Effector memory CD8-positive, alpha-beta T cell (primary cell): ENCODE measurements around the gene HPS5.
"Not testable (repeated sequence)": the region's sequence is repeated elsewhere in the genome, so short reads cannot be mapped to it uniquely, and the experiment has no call there.

Experiments
- ATAC-seq: fragments of 150-1000 bp; cut with Tn5 transposase; replicated peaks from 2 replicates; pipeline ENCODE4 v1.10.0; 2021; ENCODE audit warnings: mild to moderate bottlenecking, moderate library complexity
- DNase-seq, 3 experiments: peaks; one replicate each; pipeline ENCODE4 v3.0.0; 2021
- H3K27ac Mint-ChIP-seq, 2 donors: one replicate each; pipeline ENCODE4 v1.8.0; 2022; ENCODE audit warnings: mild to moderate bottlenecking in 2 of 2, mixed read lengths in 2 of 2, moderate library complexity in 2 of 2
- H3K27me3 Mint-ChIP-seq, 2 donors: one replicate each; pipeline ENCODE4 v1.8.0; 2022; ENCODE audit warnings: mixed read lengths in 2 of 2
- H3K36me3 Mint-ChIP-seq: one replicate; pipeline ENCODE4 v1.8.0; 2022; ENCODE audit warnings: mild to moderate bottlenecking, moderate library complexity, mixed read lengths; ENCODE audit not compliant: insufficient read depth
- H3K4me1 Mint-ChIP-seq, 2 donors: one replicate each; pipeline ENCODE4 v1.8.0; 2022; ENCODE audit warnings: low read depth in 2 of 2, mixed read lengths in 2 of 2
- H3K4me3 Mint-ChIP-seq, 2 donors: one replicate each; pipeline ENCODE4 v1.8.0; 2022; ENCODE audit warnings: mild to moderate bottlenecking in 2 of 2, mixed read lengths in 2 of 2, moderate library complexity in 2 of 2
- H3K9me3 Mint-ChIP-seq, 2 donors: one replicate each; pipeline ENCODE4 v1.8.0; 2022; ENCODE audit warnings: mixed read lengths in 2 of 2

Gene HPS5

GRCh38 chr11:18259259-18259658 lies 62.7 kb downstream of the HPS5 start:
- DNase-seq (no peak), ATAC-seq (no peak)
- no peaks in the 10 kb centered on the region for H3K4me1 Mint-ChIP-seq
- H3K9me3 Mint-ChIP-seq, result no peaks in the 10 kb centered on the region
- H3K27ac Mint-ChIP-seq, result no peak overlapping the region
- H3K4me3 Mint-ChIP-seq, result no peak overlapping the region
- no peaks in the 10 kb centered on the region for H3K27me3 Mint-ChIP-seq
- H3K36me3 Mint-ChIP-seq, result no peaks in the 10 kb centered on the region

GRCh38 chr11:18254781-18255361 lies 67.1 kb downstream of the HPS5 start:
- no peak for ATAC-seq
- Mint-ChIP-seq H3K27ac (no peak overlapping the region), H3K4me3 (no peak overlapping the region), H3K27me3 (peaks cover 0 to 9% of the 10 kb centered on the region in 2 donors), H3K36me3 (no peaks in the 10 kb centered on the region), H3K4me1 (no peaks in the 10 kb centered on the region), H3K9me3 (no peaks in the 10 kb centered on the region)
- no peak for DNase-seq

- H3K4me3 Mint-ChIP-seq, result no peak overlapping the region
These were observed 68.1 kb downstream of the HPS5 start for GRCh38 chr11:18253778-18254338.

GRCh38 chr11:18253233-18253632 lies 68.7 kb downstream of the HPS5 start:
- DNase-seq (no peak), ATAC-seq (no peak)
- H3K4me1 Mint-ChIP-seq, result no peaks in the 10 kb centered on the region
- no peaks in the 10 kb centered on the region for H3K36me3 Mint-ChIP-seq
- no peak overlapping the region for H3K4me3 Mint-ChIP-seq
- H3K9me3 Mint-ChIP-seq, result no peaks in the 10 kb centered on the region
- H3K27ac Mint-ChIP-seq, result no peak overlapping the region
- peaks cover 0 to 9% of the 10 kb centered on the region in 2 donors for H3K27me3 Mint-ChIP-seq

More at GRCh38 chr11:18253778-18254338, 68.1 kb downstream of the HPS5 start:
- DNase-seq (no peak), ATAC-seq (no peak)
- Mint-ChIP-seq H3K27me3 (peaks cover 0 to 9% of the 10 kb centered on the region in 2 donors), H3K36me3 (no peaks in the 10 kb centered on the region), H3K27ac (no peak overlapping the region), H3K9me3 (no peaks in the 10 kb centered on the region), H3K4me1 (no peaks in the 10 kb centered on the region)

- no peak within 1 kb of the TSS for H3K4me3 Mint-ChIP-seq
- peaks cover 6% of the 10 kb centered on the region for H3K36me3 Mint-ChIP-seq
- H3K4me1 Mint-ChIP-seq, result peaks cover 12 to 18% of the 10 kb centered on the region in 2 donors
- no peaks in the 10 kb centered on the region for H3K9me3 Mint-ChIP-seq
- DNase-seq, result no peak
- H3K27me3 Mint-ChIP-seq, result peaks cover 0 to 3% of the 10 kb centered on the region in 2 donors
- no peak for ATAC-seq
- peak within 1 kb of the TSS in 1 of 2 donors; percentile 21 for H3K27ac Mint-ChIP-seq
These were observed 73.4 kb downstream of the HPS5 start, which contains the start of gene SAA2 for GRCh38 chr11:18248561-18248960. Gene SAA2 (minus strand): TSS chr11:18248668. CDS start chr11:18248011, 657 bp downstream.

- H3K36me3 Mint-ChIP-seq, result not testable (repeated sequence)
These were observed 74.8 kb downstream of the HPS5 start for GRCh38 chr11:18247191-18247581.

GRCh38 chr11:18246379-18247190 lies 75.4 kb downstream of the HPS5 start:
- Mint-ChIP-seq H3K27ac (peak overlapping the region; percentile 95 to 96), H3K4me3 (peak overlapping the region; percentile 86 to 91), H3K4me1 (peaks cover 12 to 18% of the 10 kb centered on the region in 2 donors)
- H3K9me3 Mint-ChIP-seq, H3K27me3 Mint-ChIP-seq, H3K36me3 Mint-ChIP-seq: not testable (repeated sequence)
- ATAC-seq (peak; percentile 83), DNase-seq (peak in 2 of 3 experiments; percentile 10 to 17)

More at GRCh38 chr11:18247191-18247581, 74.8 kb downstream of the HPS5 start:
- H3K27me3 Mint-ChIP-seq, ATAC-seq, DNase-seq, H3K9me3 Mint-ChIP-seq: not testable (repeated sequence)
- Mint-ChIP-seq H3K27ac (peak overlapping the region; percentile 95 to 96), H3K4me3 (peak overlapping the region; percentile 86 to 91), H3K4me1 (peaks cover 12 to 18% of the 10 kb centered on the region in 2 donors)

- Mint-ChIP-seq H3K4me1 (peaks cover 12 to 18% of the 10 kb centered on the region in 2 donors), H3K27ac (peak overlapping the region; percentile 95 to 96), H3K27me3 (peaks cover 6 to 8% of the 10 kb centered on the region in 2 donors), H3K36me3 (peaks cover 6% of the 10 kb centered on the region), H3K4me3 (no peak overlapping the region), H3K9me3 (no peaks in the 10 kb centered on the region)
- DNase-seq, result no peak
- no peak for ATAC-seq
These were observed 76.5 kb downstream of the HPS5 start for GRCh38 chr11:18245396-18245795.

- H3K4me1 Mint-ChIP-seq, result peaks cover 12 to 18% of the 10 kb centered on the region in 2 donors
- ATAC-seq, result peak; percentile 56
These were observed 78.1 kb downstream of the HPS5 start for GRCh38 chr11:18243783-18244362.

GRCh38 chr11:18239655-18240054 lies 82.3 kb downstream of the HPS5 start:
- Mint-ChIP-seq H3K27me3 (peaks cover 31 to 57% of the 10 kb centered on the region in 2 donors), H3K4me1 (peaks cover 3 to 8% of the 10 kb centered on the region in 2 donors), H3K27ac (no peak overlapping the region), H3K9me3 (no peaks in the 10 kb centered on the region), H3K4me3 (no peak overlapping the region), H3K36me3 (peaks cover 2% of the 10 kb centered on the region)
- ATAC-seq (no peak), DNase-seq (no peak)

More at GRCh38 chr11:18243783-18244362, 78.1 kb downstream of the HPS5 start:
- H3K36me3 Mint-ChIP-seq, result peaks cover 6% of the 10 kb centered on the region
- H3K9me3 Mint-ChIP-seq, result no peaks in the 10 kb centered on the region
- peak overlapping the region; percentile 84 to 96 for H3K27ac Mint-ChIP-seq
- peak; percentile 69 to 74 (median 73) for DNase-seq
- no peak overlapping the region for H3K4me3 Mint-ChIP-seq
- H3K27me3 Mint-ChIP-seq, result peaks cover 19 to 24% of the 10 kb centered on the region in 2 donors

GRCh38 chr11:18236664-18237356 lies 85.1 kb downstream of the HPS5 start, which contains the start of gene SAA4:
Gene SAA4 (minus strand): TSS chr11:18236802. CDS start chr11:18235926, 876 bp downstream.
- H3K27ac Mint-ChIP-seq, result no peak within 1 kb of the TSS
- no peaks in the 10 kb centered on the region for H3K4me1 Mint-ChIP-seq
- DNase-seq (no peak), ATAC-seq (no peak)
- H3K4me3 Mint-ChIP-seq, result no peak within 1 kb of the TSS
- H3K36me3 Mint-ChIP-seq, result no peaks in the 10 kb centered on the region
- no peaks in the 10 kb centered on the region for H3K9me3 Mint-ChIP-seq
- peaks cover 36 to 73% of the 10 kb centered on the region in 2 donors for H3K27me3 Mint-ChIP-seq

GRCh38 chr11:18235394-18236334 lies 86.3 kb downstream of the HPS5 start:
- Mint-ChIP-seq H3K27ac (no peak overlapping the region), H3K27me3 (peaks cover 33 to 67% of the 10 kb centered on the region in 2 donors), H3K36me3 (no peaks in the 10 kb centered on the region), H3K9me3 (no peaks in the 10 kb centered on the region), H3K4me1 (no peaks in the 10 kb centered on the region), H3K4me3 (no peak overlapping the region)
- ATAC-seq (no peak), DNase-seq (no peak)
